GM12878 (cell line): ENCODE measurements around the gene GPC5. TPM values are rescaled to one million over a fixed set of nuclear protein-coding genes. Genes with fewer than 3 reads are reported as not detected.

Experiments used
- ATAC-seq: fragments of 200-7000 bp; cut with Tn5 transposase; 3 replicates; pipeline ENCODE4 v1.9.1; 2020; ENCODE audit warnings: mild to moderate bottlenecking, moderate library complexity
- BruUV-seq: library from RNA; stranded (reverse); fragments of 400-500 nt; replicated peaks from 2 replicates; lab custom pipeline; 2021; lab: Mats Ljungman, UMichigan
- CTCF ChIA-PET: fragments of 300-600 bp; sonication (Branson Sonifier 250); formaldehyde crosslinking; extraction: SDS; loops from one replicate; lab custom pipeline; 2021; ENCODE audit warnings: inconsistent platforms; lab: Yijun Ruan, JAX
- POLR2A ChIA-PET: fragments of 350-600 bp; formaldehyde crosslinking; extraction: SDS; loops from one replicate; lab custom pipeline; 2021; ENCODE audit warnings: inconsistent platforms; lab: Charles Lee
- RAD21 ChIA-PET: fragments of 300-600 bp; sonication (Branson Sonifier 250); formaldehyde crosslinking; loops from one replicate; lab custom pipeline; 2023; ENCODE audit warnings: antibody characterized with exemption; ENCODE audit not compliant: unreplicated experiment; lab: Charles Lee
- SMC1A ChIA-PET: fragments of 300-600 bp; sonication (Branson Sonifier 250); formaldehyde crosslinking; loops from one replicate; lab custom pipeline; 2023; ENCODE audit not compliant: unreplicated experiment, uncharacterized antibody; lab: Charles Lee
- DNase-seq: peaks from one replicate; pipeline ENCODE4 v3.0.0-alpha.2; 2011; ENCODE audit warnings: low read depth, low spot score
- FAIRE-seq: peaks from 3 replicates; lab custom pipeline; 2011; peaks lifted over from hg19 to GRCh38; lab: Jason Lieb, UNC
- H2AFZ ChIP-seq: 2 replicates; pipeline ENCODE4 v1.6.0; 2011; ENCODE audit warnings: low read depth, low read length, control low read depth; ENCODE audit not compliant: control insufficient read depth
- H3K27ac ChIP-seq: 2 replicates; pipeline ENCODE4 v1.5.1; 2011; ENCODE audit warnings: control low read depth; ENCODE audit not compliant: control insufficient read depth, insufficient read depth
- H3K27me3 ChIP-seq, 2 experiments: replicated peaks in 1 of 2; 2 replicates each; pipeline versions ENCODE4 v1.6.0 to v1.6.1; 2011; ENCODE audit warnings: low read length in 1 of 2; ENCODE audit not compliant: control insufficient read depth in 2 of 2, insufficient read depth in 2 of 2
- H3K36me3 ChIP-seq, 2 experiments: 2 replicates each; pipeline ENCODE4 v1.5.1; 2011; ENCODE audit warnings: low read length in 1 of 2; ENCODE audit not compliant: control insufficient read depth in 2 of 2, insufficient read depth in 2 of 2
- H3K4me1 ChIP-seq: 2 replicates; pipeline ENCODE4 v1.6.1; 2011; ENCODE audit warnings: mild to moderate bottlenecking, low read length, moderate library complexity, mixed read lengths; ENCODE audit not compliant: control insufficient read depth, insufficient read depth
- H3K4me2 ChIP-seq: 2 replicates; pipeline ENCODE4 v1.6.0; 2011; ENCODE audit warnings: control low read depth; ENCODE audit not compliant: control insufficient read depth, insufficient read depth
- H3K4me3 ChIP-seq: fragments of 200-600 bp; sonication (generic); 2 replicates; pipeline ENCODE4 v1.5.1; 2016
- H3K79me2 ChIP-seq: 2 replicates; pipeline ENCODE4 v1.6.0; 2011; ENCODE audit warnings: low read length; ENCODE audit not compliant: control insufficient read depth, insufficient read depth
- H3K9ac ChIP-seq: 2 replicates; pipeline ENCODE4 v1.8.0; 2011; ENCODE audit warnings: low read length, control low read depth, mixed read lengths; ENCODE audit not compliant: control insufficient read depth, insufficient read depth
- H3K9me3 ChIP-seq: replicated peaks from 3 replicates; pipeline ENCODE4 v1.5.1; 2011; ENCODE audit warnings: mild to moderate bottlenecking, low read length; ENCODE audit not compliant: control insufficient read depth, insufficient read depth
- H4K20me1 ChIP-seq: 2 replicates; pipeline ENCODE4 v1.6.0; 2011; ENCODE audit not compliant: control insufficient read depth, insufficient read depth
- IKZF2 ChIP-seq, 2 experiments: fragments of 450-650 bp; IDR thresholded peaks; 2 replicates each; pipeline ENCODE4 v1.6.1; 2017; ENCODE audit warnings: mild to moderate bottlenecking in 2 of 2, moderate library complexity in 2 of 2
- IRF5 ChIP-seq: fragments of 450-650 bp; IDR thresholded peaks from 2 replicates; pipeline ENCODE4 v1.6.1; 2017; ENCODE audit warnings: borderline replicate concordance
- MLLT1 ChIP-seq: fragments of 450-650 bp; IDR thresholded peaks from 2 replicates; pipeline ENCODE4 v1.6.1; 2016; ENCODE audit warnings: mild to moderate bottlenecking
- NKRF ChIP-seq: fragments of 450-650 bp; conservative IDR thresholded peaks from 2 replicates; pipeline ENCODE4 v1.6.1; 2017; ENCODE audit warnings: mild to moderate bottlenecking, moderate library complexity
- RELB ChIP-seq: fragments of 450-650 bp; IDR thresholded peaks from 2 replicates; pipeline ENCODE4 v1.6.1; 2017; ENCODE audit warnings: low read depth, mild to moderate bottlenecking, moderate library complexity
- RFX5 ChIP-seq: IDR thresholded peaks from 2 replicates; pipeline ENCODE4 v1.6.1; 2011; ENCODE audit warnings: low read depth, low read length, improper control_type of control experiment
- RUNX3 ChIP-seq: IDR thresholded peaks from 2 replicates; pipeline ENCODE4 v1.6.1; 2012; ENCODE audit warnings: low read length, inconsistent platforms
- SREBF1 ChIP-seq: IDR thresholded peaks from 2 replicates; pipeline ENCODE4 v1.6.1; 2012; ENCODE audit warnings: mild to moderate bottlenecking, low read length
- TAF1 ChIP-seq: IDR thresholded peaks from 2 replicates; pipeline ENCODE4 v1.6.1; 2011; ENCODE audit warnings: mild to moderate bottlenecking, low read depth, low read length, borderline replicate concordance
- ZNF274 ChIP-seq: IDR thresholded peaks from one replicate; pipeline ENCODE4 v1.8.0; 2011; ENCODE audit not compliant: insufficient read length, insufficient read depth
- WGBS: methylation state at CpG from one replicate; pipeline ENCODE4 v1.1.6; 2016; ENCODE audit warnings: low lambda C conversion rate; ENCODE audit not compliant: insufficient replicate concordance, insufficient coverage; ENCODE audit errors: missing lambda C conversion rate; 5-methylcytosine and 5-hydroxymethylcytosine counted together
- in situ Hi-C: fragments of 300-500 bp; cut with MboI; formaldehyde crosslinking; loops from 9 replicates; pipeline ENCODE4 v1.14.3; 2018; ENCODE audit warnings: mixed read lengths
- intact Hi-C: fragments of 100-400 bp; cut with micrococcal nuclease; formaldehyde crosslinking; loops from one replicate; pipeline ENCODE4 v1.14.2; 2022; ENCODE audit not compliant: unreplicated experiment
- polyA plus RNA-seq, 11 experiments: library from polyadenylated mRNA; depleted of rRNA in 4 of 11; unstranded in 6 of 11; stranded (reverse) in 5 of 11; fragments of >200 nt; fragmentation: Nextera tagmentation in 4 of 11; fragmentation: Illumina TruSeq in 1 of 11; extraction: Ambion mirVana in 4 of 11; extraction: Trizol in 1 of 11; gene quantifications; 1 replicate in 1 of 11; 2 replicates in 10 of 11; pipeline versions ENCODE4 v1.2.1 to v1.2.3, GENCODE V29; 2011 to 2016; ENCODE audit warnings: inconsistent platforms in 2 of 11, missing spikeins in 2 of 11, low read depth in 1 of 11
- total RNA-seq, 4 experiments: library from RNA; depleted of rRNA in 3 of 4; stranded (reverse); fragments of >200 nt in 3 of 4; fragmentation: Illumina TruSeq in 1 of 4; extraction: Trizol in 1 of 4; gene quantifications; 2 replicates each; pipeline versions ENCODE4 v1.2.1 to v1.2.3, GENCODE V29; 2013 to 2021

Gene GPC5
- total and polyA plus RNA-seq, 10 of the 15 experiments (the other 5 are each of a cell fraction or from before 2014, with no cell fraction given) = 0.05 to 0.87 (median 0.44) TPM; not detected in 1

- TF ChIP-seq RELB (no peak), RFX5 (no peak)
Measured at GRCh38 chr13:91693466-91693865, 295.0 kb downstream of the GPC5 start (continued).

- H2AFZ ChIP-seq = no peak overlapping the region
- no peaks in the 10 kb centered on the region for H3K27me3 ChIP-seq
- no peak overlapping the region for H3K9ac ChIP-seq
- FAIRE-seq (no peak), DNase-seq (no peak), ATAC-seq (no peak)
- intact Hi-C loops = no loop called here
- WGBS = 88% methylated on average over 2 of the region's 2 CpGs
- H3K79me2 ChIP-seq = no peaks in the 10 kb centered on the region
- H3K9me3 ChIP-seq = no peaks in the 10 kb centered on the region
- no peaks in the 10 kb centered on the region for H3K36me3 ChIP-seq
- in situ Hi-C loops = no loop called here
- no peaks in the 10 kb centered on the region for H4K20me1 ChIP-seq
- no peak overlapping the region for H3K4me3 ChIP-seq
- H3K4me2 ChIP-seq = no peak overlapping the region
- H3K27ac ChIP-seq = no peak overlapping the region
- BruUV-seq = no TSS peak
- ChIA-PET SMC1A (no interaction called here), POLR2A (no interaction called here), RAD21 (no interaction called here), CTCF (interaction anchor here (1.2 kb wide), 1 partner anchor 317 kb away, joined by 3 read pairs; no protein-coding TSS in a partner anchor)
- H3K4me1 ChIP-seq = no peaks in the 10 kb centered on the region
- TF ChIP-seq TAF1 (no peak), ZNF274 (no peak), MLLT1 (no peak), IRF5 (no peak), SREBF1 (no peak), IKZF2 (IDR thresholded peaks at IDR 0.05) (no peak), NKRF (no peak), RUNX3 (no peak)
Measured at GRCh38 chr13:91698308-91698707, 299.9 kb downstream of the GPC5 start.
